Esophagus squamous epithelium (tissue), 5 donors: ENCODE data around the gene ATXN1. TPM values are rescaled to one million over a fixed set of nuclear protein-coding genes. Genes with fewer than 3 reads are reported as not detected.

Experiments
- DNase-seq: peaks from one replicate; lab custom pipeline; 2025; lab: John Stamatoyannopoulos, UW
- H3K27ac ChIP-seq, 4 donors: fragments of 200-600 bp; sonication (generic); one replicate each; pipeline ENCODE4 v1.5.1; 2016 to 2019; ENCODE audit warnings: mild to moderate bottlenecking in 1 of 4
- H3K27me3 ChIP-seq, 4 donors: fragments of 200-600 bp; sonication (generic); 1 replicate in 3 of 4; 2 replicates in 1 of 4; pipeline versions ENCODE4 v1.5.1 to v1.6.0; 2017 to 2021; ENCODE audit warnings: antibody characterized with exemption in 1 of 4
- H3K36me3 ChIP-seq, 3 donors: fragments of 200-600 bp; sonication (generic); one replicate each; pipeline ENCODE4 v1.5.1; 2016 to 2019
- H3K4me1 ChIP-seq, 3 donors: fragments of 200-600 bp; sonication (generic); one replicate each; pipeline ENCODE4 v1.5.1; 2017 to 2019
- H3K4me3 ChIP-seq, 4 donors: fragments of 200-600 bp; sonication (generic); 1 replicate in 3 of 4; 2 replicates in 1 of 4; pipeline ENCODE4 v1.5.1; 2016 to 2019; ENCODE audit warnings: mild to moderate bottlenecking in 2 of 4, moderate library complexity in 1 of 4
- H3K9me3 ChIP-seq, 3 donors: fragments of 200-600 bp; sonication (generic); one replicate each; pipeline ENCODE4 v1.5.1; 2016 to 2019
- POLR2A ChIP-seq, 4 donors: fragments of 450-650 bp; IDR thresholded peaks; one replicate each; pipeline ENCODE4 v1.6.1; 2017; ENCODE audit warnings: antibody characterized with exemption in 4 of 4, mild to moderate bottlenecking in 4 of 4, moderate library complexity in 3 of 4
- WGBS, 2 donors: methylation state at CpG; one replicate each; pipeline ENCODE4 v1.1.5; 2018; 5-methylcytosine and 5-hydroxymethylcytosine counted together
- intact Hi-C: fragments of 100-400 bp; cut with DNase I; formaldehyde crosslinking; loops from one replicate; pipeline ENCODE4 v1.15.0; 2022
- total RNA-seq, 4 donors: library from RNA; depleted of rRNA; stranded (reverse); fragments of >200 nt; gene quantifications; one replicate each; pipeline ENCODE4 v1.1.0, GENCODE V29; 2016
- TF ChIP-seq, protein P1 (sequence below), 6 experiments: fragments of 450-650 bp in 4 of 6; fragments of 200-600 bp in 2 of 6; sonication (generic) in 2 of 6; IDR thresholded peaks; one replicate each; pipeline ENCODE4 v1.5.1; 2016 to 2019; ENCODE audit warnings: antibody characterized with exemption in 6 of 6, mild to moderate bottlenecking in 4 of 6, moderate library complexity in 4 of 6
- donor health status: DM: yes; HTN: yes; CAD: no.

Gene ATXN1
- total RNA-seq, 4 donors from 2014 or later, result 17.5 to 50.5 (median 28.5) TPM

DNA sequence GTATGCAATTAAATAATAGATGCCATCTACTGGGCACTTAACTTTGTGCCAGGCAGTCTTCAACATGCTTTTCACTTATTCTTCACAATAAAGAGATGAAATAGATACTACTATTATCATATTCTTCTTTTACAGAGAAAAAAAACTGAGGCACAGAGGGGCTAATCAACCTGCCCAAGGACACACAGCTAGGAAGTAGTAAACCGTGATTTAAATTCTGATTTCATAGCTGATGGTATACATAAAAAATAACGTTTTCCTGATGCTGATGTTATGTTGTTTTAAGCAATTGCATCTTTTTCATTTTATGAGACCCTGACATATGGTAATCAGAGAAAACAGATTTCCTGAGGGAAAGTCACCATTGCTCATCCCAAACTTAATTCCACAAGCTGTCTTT is 45.1 kb upstream of the ATXN1 start:
- no peak overlapping the region for H3K4me3 ChIP-seq
- no peak overlapping the region for H3K27ac ChIP-seq
- intact Hi-C loops, result no loop called here
- no peak for DNase-seq
- H3K9me3 ChIP-seq, result no peaks in the 10 kb centered on the region
- 74 to 84% methylated on average over 2 of the region's 2 CpGs for WGBS, 2 donors
- no peaks in the 10 kb centered on the region for H3K36me3 ChIP-seq
- peaks cover 0 to 18% (median 0%) of the 10 kb centered on the region in 3 donors for H3K4me1 ChIP-seq
- no peaks in the 10 kb centered on the region for H3K27me3 ChIP-seq
- TF ChIP-seq, protein P1, sequence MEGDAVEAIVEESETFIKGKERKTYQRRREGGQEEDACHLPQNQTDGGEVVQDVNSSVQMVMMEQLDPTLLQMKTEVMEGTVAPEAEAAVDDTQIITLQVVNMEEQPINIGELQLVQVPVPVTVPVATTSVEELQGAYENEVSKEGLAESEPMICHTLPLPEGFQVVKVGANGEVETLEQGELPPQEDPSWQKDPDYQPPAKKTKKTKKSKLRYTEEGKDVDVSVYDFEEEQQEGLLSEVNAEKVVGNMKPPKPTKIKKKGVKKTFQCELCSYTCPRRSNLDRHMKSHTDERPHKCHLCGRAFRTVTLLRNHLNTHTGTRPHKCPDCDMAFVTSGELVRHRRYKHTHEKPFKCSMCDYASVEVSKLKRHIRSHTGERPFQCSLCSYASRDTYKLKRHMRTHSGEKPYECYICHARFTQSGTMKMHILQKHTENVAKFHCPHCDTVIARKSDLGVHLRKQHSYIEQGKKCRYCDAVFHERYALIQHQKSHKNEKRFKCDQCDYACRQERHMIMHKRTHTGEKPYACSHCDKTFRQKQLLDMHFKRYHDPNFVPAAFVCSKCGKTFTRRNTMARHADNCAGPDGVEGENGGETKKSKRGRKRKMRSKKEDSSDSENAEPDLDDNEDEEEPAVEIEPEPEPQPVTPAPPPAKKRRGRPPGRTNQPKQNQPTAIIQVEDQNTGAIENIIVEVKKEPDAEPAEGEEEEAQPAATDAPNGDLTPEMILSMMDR (IDR thresholded peaks at IDR 0.05), result no peak
- TF ChIP-seq POLR2A (IDR thresholded peaks at IDR 0.05), result no peak

DNA sequence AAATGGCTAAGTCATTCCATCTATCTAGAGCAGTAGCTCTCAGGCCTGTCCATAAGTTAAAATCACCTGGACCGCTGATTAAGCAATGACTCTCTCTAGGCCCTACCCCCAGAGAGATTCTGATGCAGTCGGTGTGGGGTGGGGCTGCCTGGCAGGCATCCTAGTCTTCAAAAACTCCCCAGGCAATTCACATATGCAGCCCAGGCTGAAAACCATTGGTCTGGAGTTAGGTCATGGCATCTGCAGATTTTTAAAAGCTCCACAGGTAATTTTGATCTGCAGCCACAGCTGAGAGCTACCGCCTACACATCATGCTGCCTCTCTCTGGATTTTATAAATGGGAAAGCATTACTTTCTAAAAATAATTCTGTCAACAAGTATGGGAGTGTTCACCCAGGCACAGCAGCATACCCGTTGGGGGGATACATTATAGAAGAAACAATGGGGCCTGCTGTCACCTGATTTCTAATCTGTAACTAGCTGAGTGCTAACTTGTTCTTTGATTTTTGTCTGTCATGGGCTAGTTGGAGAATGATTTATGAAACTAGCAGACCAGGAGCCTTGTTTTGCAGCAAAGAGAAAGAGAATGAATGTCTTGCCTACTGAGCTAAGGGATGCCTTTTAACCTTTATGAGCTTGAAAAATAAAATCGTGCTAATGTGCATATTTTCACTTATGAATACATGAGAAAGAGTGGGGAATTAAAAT is 44.1 kb upstream of the ATXN1 start:
- no peak for DNase-seq
- H3K27ac ChIP-seq, result no peak overlapping the region
- no peak overlapping the region for H3K4me3 ChIP-seq
- no peaks in the 10 kb centered on the region for H3K27me3 ChIP-seq
- TF ChIP-seq, protein P1 (IDR thresholded peaks at IDR 0.05), result no peak
- TF ChIP-seq POLR2A (IDR thresholded peaks at IDR 0.05), result no peak
- WGBS, 2 donors, result 30 to 52% methylated on average over 4 to 5 of the region's 5 CpGs
- intact Hi-C loops, result no loop called here
- peaks cover 0 to 18% (median 0%) of the 10 kb centered on the region in 3 donors for H3K4me1 ChIP-seq
- no peaks in the 10 kb centered on the region for H3K36me3 ChIP-seq
- no peaks in the 10 kb centered on the region for H3K9me3 ChIP-seq

GRCh38 chr6:16804546-16805242 is 43.4 kb upstream of the ATXN1 start:
- no peaks in the 10 kb centered on the region for H3K27me3 ChIP-seq
- WGBS, 2 donors, result 67 to 80% methylated on average over 8 of the region's 8 CpGs
- no peaks in the 10 kb centered on the region for H3K36me3 ChIP-seq
- TF ChIP-seq, protein P1 (IDR thresholded peaks at IDR 0.05), result no peak
- TF ChIP-seq POLR2A (IDR thresholded peaks at IDR 0.05), result no peak
- H3K4me3 ChIP-seq, result no peak overlapping the region
- H3K4me1 ChIP-seq, result peaks cover 0 to 18% (median 0%) of the 10 kb centered on the region in 3 donors
- no peak for DNase-seq
- no peak overlapping the region for H3K27ac ChIP-seq
- no peaks in the 10 kb centered on the region for H3K9me3 ChIP-seq
- intact Hi-C loops, result no loop called here

GRCh38 chr6:16803294-16804200 is 42.3 kb upstream of the ATXN1 start:
- no peaks in the 10 kb centered on the region for H3K9me3 ChIP-seq
- no peaks in the 10 kb centered on the region for H3K36me3 ChIP-seq
- peak overlapping the region in 1 of 4 donors; percentile 32 for H3K27ac ChIP-seq
- intact Hi-C loops, result no loop called here
- H3K4me3 ChIP-seq, result no peak overlapping the region
- H3K4me1 ChIP-seq, result peaks cover 0 to 18% (median 0%) of the 10 kb centered on the region in 3 donors
- WGBS, 2 donors, result 60 to 71% methylated on average over 16 to 18 of the region's 24 CpGs
- H3K27me3 ChIP-seq, result no peaks in the 10 kb centered on the region
- no peak for DNase-seq
- TF ChIP-seq, protein P1 (IDR thresholded peaks at IDR 0.05), result no peak
- TF ChIP-seq POLR2A (IDR thresholded peaks at IDR 0.05), result no peak
